ENCODE data around the gene GRID2.
"Not testable (repeated sequence)": the region's sequence is repeated elsewhere in the genome, so short reads cannot be mapped to it uniquely, and the experiment has no call there.

The GRID2 gene

DNA sequence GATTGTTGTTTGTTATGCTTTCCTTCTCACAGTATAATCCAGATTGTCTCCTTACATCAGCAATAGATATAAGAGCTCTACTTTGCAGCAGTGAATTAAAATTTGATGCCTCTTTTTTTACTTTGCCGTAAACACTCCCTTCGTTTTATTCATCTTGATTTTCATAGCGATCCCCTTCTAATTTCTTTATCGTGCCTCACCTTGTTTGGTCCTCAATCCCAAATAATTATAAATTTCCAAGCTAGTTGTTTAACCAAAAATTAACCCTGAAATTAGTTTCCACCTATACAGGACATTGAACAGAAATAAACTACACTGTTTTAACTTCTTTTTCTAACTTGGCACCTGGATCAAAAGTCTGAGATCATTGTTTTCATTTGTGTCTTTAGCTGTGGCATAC, 35.1 kb upstream of the GRID2 start:
- no peaks in the 10 kb centered on the region for H3K36me3 ChIP-seq (ENCODE audit: control insufficient read depth in 1 of 2, insufficient read depth in 2 of 2, low read length in 2 of 2)
- WGBS (ENCODE audit: extremely low coverage, insufficient coverage, insufficient read length) = no CpG with 5 or more reads among the region's 4 CpGs
- no peak overlapping the region for H3K4ac ChIP-seq (ENCODE audit: low read depth, low read length)
- H3K79me1 ChIP-seq (ENCODE audit: low read length) = no peaks in the 10 kb centered on the region
- H3K27me3 ChIP-seq (ENCODE audit: insufficient read depth, low read length) = no peaks in the 10 kb centered on the region
- H3K23ac ChIP-seq (ENCODE audit: low read length) = no peak overlapping the region
- no peaks in the 10 kb centered on the region for H3K4me1 ChIP-seq (ENCODE audit: control insufficient read depth in 1 of 2, insufficient read depth in 2 of 2, low read length in 2 of 2)
- no peak overlapping the region for H3K9ac ChIP-seq (ENCODE audit: low read length)
- no peak for DNase-seq
- no peak overlapping the region for H2BK5ac ChIP-seq (ENCODE audit: low read depth, low read length, poor library complexity)
- no peak overlapping the region for H3K27ac ChIP-seq (ENCODE audit: low read depth, low read length)
- H3K9me3 ChIP-seq (ENCODE audit: insufficient read depth, low read depth, low read length) = no peaks in the 10 kb centered on the region
- no peak overlapping the region for H4K91ac ChIP-seq (ENCODE audit: low read depth, low read length)
- no peak overlapping the region for H3K18ac ChIP-seq (ENCODE audit: low read length)
- H4K12ac ChIP-seq (ENCODE audit: low read depth, low read length) = no peak overlapping the region
- H3K4me3 ChIP-seq (ENCODE audit: low read depth, low read length) = no peak overlapping the region
- no peak overlapping the region for H4K8ac ChIP-seq (ENCODE audit: low read depth, low read length)
- H2BK12ac ChIP-seq (ENCODE audit: low read length) = no peak overlapping the region
- H2AFZ ChIP-seq (ENCODE audit: insufficient read depth, low read length, poor library complexity) = no peak overlapping the region
- H3K79me2 ChIP-seq (ENCODE audit: control insufficient read depth, insufficient read depth, low read length, poor library complexity) = no peaks in the 10 kb centered on the region
- H2AK5ac ChIP-seq (ENCODE audit: low read length) = no peak overlapping the region
- H3K14ac ChIP-seq (ENCODE audit: low read length) = no peak overlapping the region
- H3K4me2 ChIP-seq (ENCODE audit: low read length) = no peak overlapping the region
- no peak overlapping the region for H2BK120ac ChIP-seq (ENCODE audit: insufficient read depth, low read length, poor library complexity)

DNA sequence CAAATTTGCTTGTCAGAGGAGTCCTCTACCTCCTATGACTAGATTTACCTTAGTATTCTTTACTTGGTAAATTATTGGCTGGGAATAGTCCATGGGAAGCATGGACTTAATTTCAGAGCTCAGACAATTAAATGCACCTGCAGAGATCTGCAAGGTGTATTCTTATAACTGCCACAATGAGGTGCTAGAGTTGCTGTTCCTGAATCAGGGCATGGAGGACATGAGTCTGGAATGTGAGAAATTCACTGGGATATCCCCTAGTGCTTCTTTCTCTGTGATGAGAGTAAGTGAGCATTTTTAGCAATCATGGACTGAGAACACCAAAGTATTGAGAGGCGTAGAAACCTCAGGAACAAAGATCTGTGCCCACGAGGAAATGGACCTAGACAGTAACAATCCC, 32.9 kb upstream of the GRID2 start:
- Histone ChIP-seq H2AFZ (ENCODE audit: insufficient read depth, low read length, poor library complexity) (no peak overlapping the region), H3K36me3 (ENCODE audit: control insufficient read depth in 1 of 2, insufficient read depth in 2 of 2, low read length in 2 of 2) (no peaks in the 10 kb centered on the region)

DNA sequence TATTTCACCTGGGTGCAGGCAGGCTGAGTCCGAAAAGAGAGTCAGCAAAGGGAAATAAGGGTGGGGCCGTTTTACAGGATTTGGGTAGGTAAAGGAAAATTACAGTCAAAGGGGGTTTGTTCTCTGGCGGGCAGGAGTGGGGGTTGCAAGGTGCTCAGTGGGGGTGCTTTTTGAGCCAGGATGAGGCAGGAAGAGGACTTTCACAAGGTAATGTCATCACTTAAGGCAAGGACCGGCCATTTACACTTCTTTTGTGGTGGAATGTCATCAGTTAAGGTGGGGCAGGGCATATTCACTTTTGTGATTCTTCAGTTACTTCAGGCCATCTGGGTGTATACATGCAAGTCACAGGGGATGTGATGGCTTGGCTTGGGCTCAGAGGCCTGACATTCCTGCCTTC, 32.2 kb upstream of the GRID2 start:
- not testable (repeated sequence) for H3K27me3 ChIP-seq (ENCODE audit: insufficient read depth, low read length); H3K9me3 ChIP-seq (ENCODE audit: insufficient read depth, low read depth, low read length); H3K79me2 ChIP-seq (ENCODE audit: control insufficient read depth, insufficient read depth, low read length, poor library complexity); H3K79me1 ChIP-seq (ENCODE audit: low read length); H3K14ac ChIP-seq (ENCODE audit: low read length); H3K9ac ChIP-seq (ENCODE audit: low read length); H3K4ac ChIP-seq (ENCODE audit: low read depth, low read length); H3K4me1 ChIP-seq (ENCODE audit: control insufficient read depth in 1 of 2, insufficient read depth in 2 of 2, low read length in 2 of 2); H4K91ac ChIP-seq (ENCODE audit: low read depth, low read length); H2BK5ac ChIP-seq (ENCODE audit: low read depth, low read length, poor library complexity); H2AK5ac ChIP-seq (ENCODE audit: low read length); H2AFZ ChIP-seq (ENCODE audit: insufficient read depth, low read length, poor library complexity); H4K12ac ChIP-seq (ENCODE audit: low read depth, low read length); H3K4me2 ChIP-seq (ENCODE audit: low read length); H3K18ac ChIP-seq (ENCODE audit: low read length); H3K27ac ChIP-seq (ENCODE audit: low read depth, low read length); H2BK12ac ChIP-seq (ENCODE audit: low read length); H3K4me3 ChIP-seq (ENCODE audit: low read depth, low read length); DNase-seq; H3K23ac ChIP-seq (ENCODE audit: low read length); H3K36me3 ChIP-seq (ENCODE audit: control insufficient read depth in 1 of 2, insufficient read depth in 2 of 2, low read length in 2 of 2); H2BK120ac ChIP-seq (ENCODE audit: insufficient read depth, low read length, poor library complexity); H4K8ac ChIP-seq (ENCODE audit: low read depth, low read length)
- WGBS (ENCODE audit: extremely low coverage, insufficient coverage, insufficient read length) = no CpG with 5 or more reads among the region's 4 CpGs

More for the DNA sequence above, 32.9 kb upstream of the GRID2 start:
- Histone ChIP-seq H3K18ac (ENCODE audit: low read length) (no peak overlapping the region), H2BK12ac (ENCODE audit: low read length) (no peak overlapping the region), H3K14ac (ENCODE audit: low read length) (no peak overlapping the region), H4K12ac (ENCODE audit: low read depth, low read length) (no peak overlapping the region), H3K9me3 (ENCODE audit: insufficient read depth, low read depth, low read length) (no peaks in the 10 kb centered on the region), H3K27me3 (ENCODE audit: insufficient read depth, low read length) (no peaks in the 10 kb centered on the region), H2BK120ac (ENCODE audit: insufficient read depth, low read length, poor library complexity) (no peak overlapping the region), H3K27ac (ENCODE audit: low read depth, low read length) (no peak overlapping the region), H3K4me1 (ENCODE audit: control insufficient read depth in 1 of 2, insufficient read depth in 2 of 2, low read length in 2 of 2) (no peaks in the 10 kb centered on the region), H3K23ac (ENCODE audit: low read length) (no peak overlapping the region), H4K91ac (ENCODE audit: low read depth, low read length) (no peak overlapping the region), H2BK5ac (ENCODE audit: low read depth, low read length, poor library complexity) (no peak overlapping the region), H4K8ac (ENCODE audit: low read depth, low read length) (no peak overlapping the region), H3K9ac (ENCODE audit: low read length) (no peak overlapping the region), H3K79me2 (ENCODE audit: control insufficient read depth, insufficient read depth, low read length, poor library complexity) (no peaks in the 10 kb centered on the region), H3K4me2 (ENCODE audit: low read length) (no peak overlapping the region), H3K79me1 (ENCODE audit: low read length) (no peaks in the 10 kb centered on the region), H3K4ac (ENCODE audit: low read depth, low read length) (no peak overlapping the region), H3K4me3 (ENCODE audit: low read depth, low read length) (no peak overlapping the region), H2AK5ac (ENCODE audit: low read length) (no peak overlapping the region)
- WGBS (ENCODE audit: extremely low coverage, insufficient coverage, insufficient read length) = no CpG with 5 or more reads among the region's 2 CpGs
- DNase-seq = peak in 1 of 2 donors; percentile 0

DNA sequence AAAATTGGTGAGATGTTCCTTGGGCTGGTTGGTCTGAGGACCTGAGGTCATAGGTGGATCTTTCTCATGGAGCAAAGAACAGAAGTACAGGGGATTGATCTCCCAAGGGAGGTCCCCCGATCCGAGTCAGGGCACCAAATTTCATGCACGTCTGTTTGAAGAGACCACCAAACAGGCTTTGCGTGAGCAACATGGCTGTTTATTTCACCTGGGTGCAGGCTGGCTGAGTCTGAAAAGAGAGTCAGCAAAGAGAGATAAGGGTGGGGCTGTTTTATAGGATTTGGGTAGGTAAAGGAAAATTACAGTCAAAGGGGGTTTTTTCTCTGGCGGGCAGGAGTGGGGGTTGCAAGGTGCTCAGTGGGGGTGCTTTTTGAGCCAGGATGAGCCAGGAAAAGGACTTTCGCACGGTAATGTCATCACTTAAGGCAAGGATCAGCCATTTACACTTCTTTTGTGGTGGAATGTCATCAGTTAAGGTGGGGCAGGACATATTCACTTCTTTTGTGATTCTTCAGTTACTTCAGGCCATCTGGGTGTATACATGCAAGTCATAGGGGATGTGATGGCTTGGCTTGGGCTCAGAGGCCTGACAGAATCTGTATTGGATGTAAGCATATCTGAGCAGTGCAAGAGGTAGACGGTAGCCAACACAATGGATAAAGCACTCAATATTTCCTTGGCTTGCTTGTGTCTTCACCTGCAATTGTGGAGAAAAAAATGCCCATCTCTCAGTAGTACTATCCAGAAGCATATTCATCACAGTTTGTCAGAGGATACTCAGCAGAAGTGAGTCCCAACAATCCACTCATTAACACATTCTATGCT, 26.5 kb upstream of the GRID2 start:
- not testable (repeated sequence) for H3K9ac ChIP-seq (ENCODE audit: low read length); H2BK120ac ChIP-seq (ENCODE audit: insufficient read depth, low read length, poor library complexity)
- no CpG with 5 or more reads among the region's 8 CpGs for WGBS (ENCODE audit: extremely low coverage, insufficient coverage, insufficient read length)

More for the DNA sequence above, 26.5 kb upstream of the GRID2 start:
- not testable (repeated sequence) for H2AFZ ChIP-seq (ENCODE audit: insufficient read depth, low read length, poor library complexity); H3K79me2 ChIP-seq (ENCODE audit: control insufficient read depth, insufficient read depth, low read length, poor library complexity); H2AK5ac ChIP-seq (ENCODE audit: low read length); H3K27me3 ChIP-seq (ENCODE audit: insufficient read depth, low read length); H4K91ac ChIP-seq (ENCODE audit: low read depth, low read length); H3K4ac ChIP-seq (ENCODE audit: low read depth, low read length); H3K4me3 ChIP-seq (ENCODE audit: low read depth, low read length); DNase-seq; H3K36me3 ChIP-seq (ENCODE audit: control insufficient read depth in 1 of 2, insufficient read depth in 2 of 2, low read length in 2 of 2); H3K14ac ChIP-seq (ENCODE audit: low read length); H2BK5ac ChIP-seq (ENCODE audit: low read depth, low read length, poor library complexity); H2BK12ac ChIP-seq (ENCODE audit: low read length); H3K9me3 ChIP-seq (ENCODE audit: insufficient read depth, low read depth, low read length); H3K4me2 ChIP-seq (ENCODE audit: low read length); H4K8ac ChIP-seq (ENCODE audit: low read depth, low read length); H3K18ac ChIP-seq (ENCODE audit: low read length); H4K12ac ChIP-seq (ENCODE audit: low read depth, low read length); H3K4me1 ChIP-seq (ENCODE audit: control insufficient read depth in 1 of 2, insufficient read depth in 2 of 2, low read length in 2 of 2); H3K79me1 ChIP-seq (ENCODE audit: low read length); H3K27ac ChIP-seq (ENCODE audit: low read depth, low read length)
- H3K23ac ChIP-seq (ENCODE audit: low read length) = peak overlapping the region; percentile 49

Measured in trophoblast cell (in vitro differentiated cells and primary cell).